ENCODE measurements around the gene SNCB.

- TF ChIP-seq EZH2 (IDR thresholded peaks at IDR 0.05; ENCODE audit: low read length, unreplicated experiment) (no peak), CTCF (conservative IDR thresholded peaks at IDR 0.05; ENCODE audit: low read depth, low read length) (no peak), EZH2phosphoT487 (IDR thresholded peaks at IDR 0.05; ENCODE audit: borderline replicate concordance, low read length) (no peak)
Measured at GRCh38 chr5:176665517-176665916, 35.2 kb upstream of the SNCB start.

Measured in PC-3 (cell line).